Prostate gland (tissue), 2 donors: Measurements from ENCODE around the gene PPP1R17.

Experiments used
- CTCF ChIP-seq, 4 experiments: fragments of 200-600 bp in 2 of 4; fragments of 450-650 bp in 2 of 4; sonication (generic) in 2 of 4; IDR thresholded peaks; 1 replicate in 3 of 4; 2 replicates in 1 of 4; pipeline ENCODE4 v1.5.1; 2016 to 2019; ENCODE audit warnings: antibody characterized with exemption in 4 of 4, mild to moderate bottlenecking in 2 of 4, moderate library complexity in 2 of 4
- POLR2A ChIP-seq: fragments of 450-650 bp; IDR thresholded peaks from one replicate; pipeline ENCODE4 v1.6.1; 2016; ENCODE audit warnings: antibody characterized with exemption, mild to moderate bottlenecking

GRCh38 chr7:31665546-31665945 is 21.5 kb upstream of the PPP1R17 start:
- no peak for TF ChIP-seq CTCF (IDR thresholded peaks at IDR 0.05)
- no peak for TF ChIP-seq POLR2A
